ENCODE data around the gene KDM4B. TPM values are rescaled to one million over a fixed set of nuclear protein-coding genes. Genes with fewer than 3 reads are reported as not detected.

Gene KDM4B
- total and polyA plus RNA-seq, 5 experiments from 2014 or later, result 14.3 to 50.1 (median 18.7) TPM

- Mint-ChIP-seq H3K27ac (peak overlapping the region in 1 of 10 donors; percentile 59), H3K4me1 (peaks cover 11 to 29% (median 12%) of the 10 kb centered on the region in 4 donors), H3K4me3 (no peak overlapping the region), H3K27me3 (no peaks in the 10 kb centered on the region), H3K36me3 (peaks cover 0 to 25% (median 2%) of the 10 kb centered on the region in 3 donors), H3K9me3 (no peaks in the 10 kb centered on the region)
- ATAC-seq (no peak), DNase-seq (no peak)
- POLR2A ChIA-PET, result interaction anchor here (1.0 kb wide), 1 partner anchor 115 kb away, joined by 5 read pairs; no protein-coding TSS in a partner anchor
These were observed 63.4 kb downstream of the KDM4B start for GRCh38 chr19:5032101-5032967.

- peaks cover 6 to 20% (median 13%) of the 10 kb centered on the region in 4 donors for H3K4me1 Mint-ChIP-seq
These were observed 66.3 kb downstream of the KDM4B start for GRCh38 chr19:5035105-5035761.

GRCh38 chr19:5035793-5036697 lies 67.1 kb downstream of the KDM4B start:
- no peak overlapping the region for H3K27ac Mint-ChIP-seq
- H3K4me1 Mint-ChIP-seq, result peaks cover 6 to 17% (median 10%) of the 10 kb centered on the region in 4 donors
- H3K4me3 Mint-ChIP-seq, result no peak overlapping the region
- no peak for ATAC-seq
- DNase-seq, result no peak
- no peaks in the 10 kb centered on the region for H3K9me3 Mint-ChIP-seq
- no peaks in the 10 kb centered on the region for H3K27me3 Mint-ChIP-seq
- POLR2A ChIA-PET, result no interaction called here
- H3K36me3 Mint-ChIP-seq, result peaks cover 0 to 30% (median 2%) of the 10 kb centered on the region in 3 donors

More at GRCh38 chr19:5035105-5035761, 66.3 kb downstream of the KDM4B start:
- DNase-seq (no peak), ATAC-seq (no peak)
- H3K36me3 Mint-ChIP-seq, result peaks cover 0 to 27% (median 2%) of the 10 kb centered on the region in 3 donors
- POLR2A ChIA-PET, result no interaction called here
- H3K27me3 Mint-ChIP-seq, result no peaks in the 10 kb centered on the region
- no peak overlapping the region for H3K4me3 Mint-ChIP-seq
- no peaks in the 10 kb centered on the region for H3K9me3 Mint-ChIP-seq
- no peak overlapping the region for H3K27ac Mint-ChIP-seq

GRCh38 chr19:5036698-5037563 lies 68.0 kb downstream of the KDM4B start:
- no peaks in the 10 kb centered on the region for H3K27me3 Mint-ChIP-seq
- H3K27ac Mint-ChIP-seq, result peak overlapping the region in 1 of 10 donors; percentile 79
- ATAC-seq, result no peak
- peaks cover 0 to 32% (median 2%) of the 10 kb centered on the region in 3 donors for H3K36me3 Mint-ChIP-seq
- H3K4me1 Mint-ChIP-seq, result peaks cover 3 to 9% (median 7%) of the 10 kb centered on the region in 4 donors
- DNase-seq, result no peak
- H3K9me3 Mint-ChIP-seq, result no peaks in the 10 kb centered on the region
- H3K4me3 Mint-ChIP-seq, result no peak overlapping the region
- POLR2A ChIA-PET, result no interaction called here

GRCh38 chr19:5037936-5038335 lies 69.0 kb downstream of the KDM4B start:
- POLR2A ChIA-PET, result no interaction called here
- DNase-seq (no peak), ATAC-seq (no peak)
- H3K4me1 Mint-ChIP-seq, result peaks cover 3 to 9% (median 7%) of the 10 kb centered on the region in 4 donors
- no peak overlapping the region for H3K4me3 Mint-ChIP-seq
- peaks cover 0 to 38% (median 2%) of the 10 kb centered on the region in 3 donors for H3K36me3 Mint-ChIP-seq
- no peaks in the 10 kb centered on the region for H3K27me3 Mint-ChIP-seq
- H3K27ac Mint-ChIP-seq, result no peak overlapping the region
- H3K9me3 Mint-ChIP-seq, result no peaks in the 10 kb centered on the region

GRCh38 chr19:5038631-5039271 lies 69.8 kb downstream of the KDM4B start:
- POLR2A ChIA-PET, result no interaction called here
- no peak for ATAC-seq
- H3K4me3 Mint-ChIP-seq, result no peak overlapping the region

GRCh38 chr19:5039642-5040543 lies 71.0 kb downstream of the KDM4B start:
- POLR2A ChIA-PET, result interaction anchor here (0.6 kb wide), 1 partner anchor 1005 kb away, joined by 3 read pairs; no protein-coding TSS in a partner anchor
- no peak overlapping the region for H3K4me3 Mint-ChIP-seq
- peaks cover 0 to 27% (median 0%) of the 10 kb centered on the region in 3 donors for H3K36me3 Mint-ChIP-seq
- no peaks in the 10 kb centered on the region for H3K27me3 Mint-ChIP-seq
- no peak overlapping the region for H3K27ac Mint-ChIP-seq
- peaks cover 3 to 6% (median 5%) of the 10 kb centered on the region in 4 donors for H3K4me1 Mint-ChIP-seq
- H3K9me3 Mint-ChIP-seq, result no peaks in the 10 kb centered on the region
- no peak for ATAC-seq
- DNase-seq, result no peak

More at GRCh38 chr19:5038631-5039271, 69.8 kb downstream of the KDM4B start:
- H3K27me3 Mint-ChIP-seq, result no peaks in the 10 kb centered on the region
- peak overlapping the region in 1 of 10 donors; percentile 17 for H3K27ac Mint-ChIP-seq
- no peaks in the 10 kb centered on the region for H3K9me3 Mint-ChIP-seq
- H3K36me3 Mint-ChIP-seq, result peaks cover 0 to 33% (median under 1%) of the 10 kb centered on the region in 3 donors
- peaks cover 3 to 8% (median 5%) of the 10 kb centered on the region in 4 donors for H3K4me1 Mint-ChIP-seq
- peak in 1 of 10 donors; percentile 18 for DNase-seq

- no peaks in the 10 kb centered on the region for H3K9me3 Mint-ChIP-seq
- no peak for ATAC-seq
- POLR2A ChIA-PET, result no interaction called here
- H3K36me3 Mint-ChIP-seq, result peaks cover 0 to 22% (median 0%) of the 10 kb centered on the region in 3 donors
- no peak for DNase-seq
- peaks cover 3 to 8% (median 4%) of the 10 kb centered on the region in 4 donors for H3K4me1 Mint-ChIP-seq
- H3K27me3 Mint-ChIP-seq, result no peaks in the 10 kb centered on the region
- H3K27ac Mint-ChIP-seq, result peak overlapping the region in 1 of 10 donors; percentile 49
- no peak overlapping the region for H3K4me3 Mint-ChIP-seq
These were observed 71.7 kb downstream of the KDM4B start for GRCh38 chr19:5040544-5041167.

GRCh38 chr19:5041168-5041912 lies 72.4 kb downstream of the KDM4B start:
- Mint-ChIP-seq H3K4me1 (peaks cover 3 to 10% (median 6%) of the 10 kb centered on the region in 4 donors), H3K9me3 (no peaks in the 10 kb centered on the region), H3K36me3 (peaks cover 0 to 27% (median 0%) of the 10 kb centered on the region in 3 donors), H3K4me3 (no peak overlapping the region), H3K27me3 (no peaks in the 10 kb centered on the region), H3K27ac (peak overlapping the region in 1 of 10 donors; percentile 15)
- no peak for ATAC-seq
- no peak for DNase-seq
- POLR2A ChIA-PET, result no interaction called here

GRCh38 chr19:5041913-5042187 lies 72.9 kb downstream of the KDM4B start:
- no peaks in the 10 kb centered on the region for H3K9me3 Mint-ChIP-seq
- peak overlapping the region in 2 of 10 donors; percentile 15 to 20 for H3K27ac Mint-ChIP-seq
- POLR2A ChIA-PET, result no interaction called here
- H3K27me3 Mint-ChIP-seq, result no peaks in the 10 kb centered on the region
- peaks cover 3 to 10% (median 5%) of the 10 kb centered on the region in 4 donors for H3K4me1 Mint-ChIP-seq
- H3K36me3 Mint-ChIP-seq, result peaks cover 0 to 25% (median 0%) of the 10 kb centered on the region in 3 donors
- H3K4me3 Mint-ChIP-seq, result no peak overlapping the region
- DNase-seq (no peak), ATAC-seq (no peak)

Data from naive thymus-derived CD8-positive, alpha-beta T cell (primary cell).